Mucosa of descending colon (tissue), 3 donors: ENCODE data around the gene RNF182. TPM values are rescaled to one million over a fixed set of nuclear protein-coding genes. Genes with fewer than 3 reads are reported as not detected.
A peak's percentile ranks its signal among the peaks of the same experiment; 100 is the strongest.
"Not testable (repeated sequence)": the region's sequence is repeated elsewhere in the genome, so short reads cannot be mapped to it uniquely, and the experiment has no call there.

Source experiments
- ATAC-seq: fragments of 200-7000 bp; cut with Tn5 transposase; one replicate; pipeline ENCODE4 v1.9.1; 2020; ENCODE audit warnings: mild to moderate bottlenecking, moderate library complexity
- DNase-seq, 3 donors: peaks; one replicate each; pipeline ENCODE4 v3.0.0-alpha.2; 2020
- H3K36me3 ChIP-seq: fragments of 200-600 bp; one replicate; pipeline ENCODE4 v1.8.0; 2021; ENCODE audit warnings: low read depth, mild to moderate bottlenecking
- H3K4me1 ChIP-seq: fragments of 200-600 bp; one replicate; pipeline ENCODE4 v1.8.0; 2021; ENCODE audit warnings: low read depth, mild to moderate bottlenecking
- H3K4me3 ChIP-seq: fragments of 200-600 bp; one replicate; pipeline ENCODE4 v1.8.0; 2021; ENCODE audit warnings: mild to moderate bottlenecking
- H3K9me3 ChIP-seq: fragments of 200-600 bp; one replicate; pipeline ENCODE4 v1.8.0; 2021; ENCODE audit warnings: mild to moderate bottlenecking
- CTCF ChIP-seq: fragments of 200-600 bp; IDR thresholded peaks from one replicate; pipeline ENCODE4 v1.8.0; 2022; ENCODE audit warnings: antibody characterized with exemption, mild to moderate bottlenecking
- intact Hi-C, 2 donors: fragments of 100-400 bp; cut with DNase I in 1 of 2; cut with micrococcal nuclease in 1 of 2; formaldehyde crosslinking; loops; one replicate each; pipeline versions ENCODE4 v1.11.0 to v1.11.1; 2022; cut with DNase I, micrococcal nuclease
- long read RNA-seq, 2 donors: library from polyadenylated mRNA; unstranded; transcript quantifications; one replicate each; pipeline ENCODE4 v2.0.0, GENCODE V29; 2019 to 2021
- total RNA-seq, 3 donors: library from RNA; stranded (reverse); fragmentation: NEBNext Ultra II Directional in 2 of 3; extraction: Animal tissue kit (Norgen Biotek cat#: 25700) in 2 of 3; gene quantifications; one replicate each; pipeline versions ENCODE4 v1.2.1 to v1.2.4, GENCODE V29; 2021 to 2023
- donor health status: DM: no; HTN: no; CAD: no; lungs with moderate emphysema.
- donor health status: DM: no; HTN: no; CAD: no.
- donor health status: DM: no; HTN: yes; CAD: no.

RNF182 gene
- total RNA-seq, result under 1 TPM in 2 of 3 donors, not detected in 1; 0.09 to 0.25 TPM
- long read RNA-seq, donor 1, result 0 reads
- long read RNA-seq, donor 2, result 0 reads

- Histone ChIP-seq H3K9me3 (no peaks in the 10 kb centered on the region), H3K36me3 (no peaks in the 10 kb centered on the region), H3K4me3 (no peak within 1 kb of the TSS), H3K4me1 (peaks cover 12% of the 10 kb centered on the region)
- peak in 1 of 3 donors; percentile 20 for DNase-seq
- peak; percentile 68 for ATAC-seq
- intact Hi-C loops, result no loop called here
- TF ChIP-seq CTCF, result no peak
Observed at GRCh38 chr6:13924949-13925881, at the start of gene RNF182. Gene RNF182, plus strand, starts transcription at chr6:13924952. Its CDS starts 52,168 bp downstream, at chr6:13977120.

- no peak for DNase-seq
- no peak for ATAC-seq
- TF ChIP-seq CTCF, result no peak
- intact Hi-C loops, result no loop called here
- no peak overlapping the region for H3K4me3 ChIP-seq
- H3K36me3 ChIP-seq, result no peaks in the 10 kb centered on the region
- H3K9me3 ChIP-seq, result no peaks in the 10 kb centered on the region
- H3K4me1 ChIP-seq, result peaks cover 10% of the 10 kb centered on the region
Observed at GRCh38 chr6:13877051-13877450, 47.7 kb upstream of the RNF182 start.

GRCh38 chr6:13880061-13880663 lies 44.6 kb upstream of the RNF182 start:
- intact Hi-C loops, H3K4me3 ChIP-seq, ATAC-seq, DNase-seq, H3K4me1 ChIP-seq, H3K9me3 ChIP-seq, H3K36me3 ChIP-seq: not testable (repeated sequence)

- Histone ChIP-seq H3K9me3 (no peaks in the 10 kb centered on the region), H3K4me3 (no peak overlapping the region), H3K36me3 (no peaks in the 10 kb centered on the region), H3K4me1 (no peaks in the 10 kb centered on the region)
- no peak for ATAC-seq
- DNase-seq, result no peak
- no peak for TF ChIP-seq CTCF
- intact Hi-C loops, result no loop called here
Observed at GRCh38 chr6:13881621-13882165, 43.1 kb upstream of the RNF182 start.

- ATAC-seq, result no peak
- H3K9me3 ChIP-seq, result no peaks in the 10 kb centered on the region
- intact Hi-C loops, result no loop called here
Observed at GRCh38 chr6:13883966-13884365, 40.8 kb upstream of the RNF182 start.

More at GRCh38 chr6:13883966-13884365, 40.8 kb upstream of the RNF182 start:
- Histone ChIP-seq H3K36me3 (no peaks in the 10 kb centered on the region), H3K4me3 (no peak overlapping the region), H3K4me1 (no peaks in the 10 kb centered on the region)
- no peak for TF ChIP-seq CTCF
- DNase-seq, result no peak
